Measurements from ENCODE around the gene FGFR4.
A peak's percentile ranks its signal among the peaks of the same experiment; 100 is the strongest.

DNA sequence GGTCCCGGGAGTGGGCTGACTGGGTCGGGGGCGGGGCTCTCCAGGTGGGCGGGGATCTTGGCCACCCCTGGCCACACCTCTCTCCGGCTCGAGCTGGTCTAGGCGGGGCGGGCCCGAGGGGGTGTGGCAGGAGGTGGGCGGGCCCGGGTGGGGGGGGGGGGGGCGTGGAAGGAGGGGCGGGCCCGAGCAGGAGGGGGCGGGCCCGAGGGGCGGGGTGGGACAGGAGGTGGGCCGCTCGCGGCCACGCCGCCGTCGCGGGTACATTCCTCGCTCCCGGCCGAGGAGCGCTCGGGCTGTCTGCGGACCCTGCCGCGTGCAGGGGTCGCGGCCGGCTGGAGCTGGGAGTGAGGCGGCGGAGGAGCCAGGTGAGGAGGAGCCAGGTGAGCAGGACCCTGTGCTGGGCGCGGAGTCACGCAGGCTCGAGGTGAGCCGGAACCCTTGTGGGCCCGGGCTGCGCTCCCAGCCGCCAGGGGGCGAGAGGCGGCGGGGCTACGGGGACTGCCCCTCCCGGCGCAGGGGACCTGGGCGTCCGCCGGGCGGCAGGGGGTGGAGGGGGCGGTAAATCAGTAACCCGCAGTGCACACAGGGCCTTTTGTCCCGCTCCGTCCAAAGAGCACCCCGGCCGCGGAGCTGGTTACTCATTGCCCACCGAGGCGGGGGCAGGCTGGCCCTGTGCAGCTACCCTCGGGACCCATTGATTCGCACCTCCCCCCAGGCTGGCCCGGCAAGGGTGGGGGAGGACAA is at the start of gene FGFR4:
- TF ChIP-seq POLR2A (IDR thresholded peaks at IDR 0.05) = peak; percentile 60 to 85 (median 74)
- TF ChIP-seq, protein P1, sequence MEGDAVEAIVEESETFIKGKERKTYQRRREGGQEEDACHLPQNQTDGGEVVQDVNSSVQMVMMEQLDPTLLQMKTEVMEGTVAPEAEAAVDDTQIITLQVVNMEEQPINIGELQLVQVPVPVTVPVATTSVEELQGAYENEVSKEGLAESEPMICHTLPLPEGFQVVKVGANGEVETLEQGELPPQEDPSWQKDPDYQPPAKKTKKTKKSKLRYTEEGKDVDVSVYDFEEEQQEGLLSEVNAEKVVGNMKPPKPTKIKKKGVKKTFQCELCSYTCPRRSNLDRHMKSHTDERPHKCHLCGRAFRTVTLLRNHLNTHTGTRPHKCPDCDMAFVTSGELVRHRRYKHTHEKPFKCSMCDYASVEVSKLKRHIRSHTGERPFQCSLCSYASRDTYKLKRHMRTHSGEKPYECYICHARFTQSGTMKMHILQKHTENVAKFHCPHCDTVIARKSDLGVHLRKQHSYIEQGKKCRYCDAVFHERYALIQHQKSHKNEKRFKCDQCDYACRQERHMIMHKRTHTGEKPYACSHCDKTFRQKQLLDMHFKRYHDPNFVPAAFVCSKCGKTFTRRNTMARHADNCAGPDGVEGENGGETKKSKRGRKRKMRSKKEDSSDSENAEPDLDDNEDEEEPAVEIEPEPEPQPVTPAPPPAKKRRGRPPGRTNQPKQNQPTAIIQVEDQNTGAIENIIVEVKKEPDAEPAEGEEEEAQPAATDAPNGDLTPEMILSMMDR (IDR thresholded peaks at IDR 0.05) = peak; percentile 70 to 90 (median 86)

All from body of pancreas (tissue), 4 donors.